ENCODE data around the gene BTBD9.

GRCh38 chr6:38166411-38167240 is 473.1 kb downstream of the BTBD9 start:
- no peak for TF ChIP-seq CTCF (optimal IDR thresholded peaks at IDR 0.05 in 1 of 3, IDR thresholded peaks at IDR 0.05 in 1 of 3, conservative IDR thresholded peaks at IDR 0.05 in 1 of 3; ENCODE audit: extremely low read depth in 1 of 3, insufficient read depth in 2 of 3, low read length in 3 of 3)
- TF ChIP-seq EZH2 (IDR thresholded peaks at IDR 0.05; ENCODE audit: low read length), result no peak
